Body of pancreas (tissue), 4 donors: ENCODE measurements around the gene PRPF40A.

Experiments used
- POLR2A ChIP-seq, 3 donors: fragments of 450-650 bp; IDR thresholded peaks; one replicate each; pipeline ENCODE4 v1.6.1; 2016; ENCODE audit warnings: antibody characterized with exemption in 3 of 3, mild to moderate bottlenecking in 2 of 3
- TF ChIP-seq, protein P1 (sequence below), 7 experiments: fragments of 450-650 bp in 4 of 7; fragments of 200-600 bp in 3 of 7; sonication (generic) in 3 of 7; IDR thresholded peaks; one replicate each; pipeline ENCODE4 v1.5.1; 2016 to 2019; ENCODE audit warnings: antibody characterized with exemption in 7 of 7

DNA sequence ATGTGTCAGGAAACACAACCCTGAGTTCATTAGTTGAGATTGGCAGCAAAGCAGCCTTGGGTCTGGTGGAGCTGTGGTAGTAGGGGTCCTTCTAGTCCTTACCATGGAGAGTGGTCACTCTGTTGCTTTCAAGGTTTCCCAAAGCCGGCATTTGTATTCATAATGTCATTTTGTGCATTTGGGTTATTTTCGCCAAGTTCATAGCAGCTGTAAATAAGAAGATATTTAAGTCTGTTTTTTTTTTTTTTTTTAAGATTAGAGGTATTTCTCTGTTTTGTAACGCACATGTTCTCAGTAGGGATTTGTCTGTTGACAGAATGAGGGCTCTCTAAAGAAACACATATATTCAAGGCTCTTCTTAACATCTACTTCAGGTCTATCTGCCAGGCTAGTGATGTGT is 114.1 kb downstream of the PRPF40A start:
- TF ChIP-seq, protein P1, sequence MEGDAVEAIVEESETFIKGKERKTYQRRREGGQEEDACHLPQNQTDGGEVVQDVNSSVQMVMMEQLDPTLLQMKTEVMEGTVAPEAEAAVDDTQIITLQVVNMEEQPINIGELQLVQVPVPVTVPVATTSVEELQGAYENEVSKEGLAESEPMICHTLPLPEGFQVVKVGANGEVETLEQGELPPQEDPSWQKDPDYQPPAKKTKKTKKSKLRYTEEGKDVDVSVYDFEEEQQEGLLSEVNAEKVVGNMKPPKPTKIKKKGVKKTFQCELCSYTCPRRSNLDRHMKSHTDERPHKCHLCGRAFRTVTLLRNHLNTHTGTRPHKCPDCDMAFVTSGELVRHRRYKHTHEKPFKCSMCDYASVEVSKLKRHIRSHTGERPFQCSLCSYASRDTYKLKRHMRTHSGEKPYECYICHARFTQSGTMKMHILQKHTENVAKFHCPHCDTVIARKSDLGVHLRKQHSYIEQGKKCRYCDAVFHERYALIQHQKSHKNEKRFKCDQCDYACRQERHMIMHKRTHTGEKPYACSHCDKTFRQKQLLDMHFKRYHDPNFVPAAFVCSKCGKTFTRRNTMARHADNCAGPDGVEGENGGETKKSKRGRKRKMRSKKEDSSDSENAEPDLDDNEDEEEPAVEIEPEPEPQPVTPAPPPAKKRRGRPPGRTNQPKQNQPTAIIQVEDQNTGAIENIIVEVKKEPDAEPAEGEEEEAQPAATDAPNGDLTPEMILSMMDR (IDR thresholded peaks at IDR 0.05) = no peak
- no peak for TF ChIP-seq POLR2A (IDR thresholded peaks at IDR 0.05)
